HG03039 (cell line): ENCODE results near the gene INPP5E.

Source experiments
- ATAC-seq: cut with Tn5 transposase; IDR thresholded peaks from one replicate; pipeline ENCODE4 v1.9.1; 2021; ENCODE audit warnings: mild to moderate bottlenecking, moderate library complexity; ENCODE audit not compliant: unreplicated experiment

The INPP5E gene

GRCh38 chr9:136392538-136393449, 46.9 kb downstream of the INPP5E start:
- no peak for ATAC-seq

GRCh38 chr9:136391737-136392537, 47.7 kb downstream of the INPP5E start:
- ATAC-seq = no peak

GRCh38 chr9:136389396-136389795, 50.2 kb downstream of the INPP5E start:
- no peak for ATAC-seq

- no peak for ATAC-seq
Observed at GRCh38 chr9:136387217-136387616, 52.4 kb downstream of the INPP5E start.

- ATAC-seq = no peak
Observed at GRCh38 chr9:136386018-136386417, 53.6 kb downstream of the INPP5E start.

GRCh38 chr9:136385015-136385414, 54.6 kb downstream of the INPP5E start:
- no peak for ATAC-seq

GRCh38 chr9:136383436-136383835, 56.2 kb downstream of the INPP5E start:
- no peak for ATAC-seq

GRCh38 chr9:136381966-136382513, 57.6 kb downstream of the INPP5E start:
- no peak for ATAC-seq

- ATAC-seq = no peak
Observed at GRCh38 chr9:136381311-136381710, 58.3 kb downstream of the INPP5E start.

GRCh38 chr9:136380381-136380780, 59.3 kb downstream of the INPP5E start:
- no peak for ATAC-seq

- no peak for ATAC-seq
Observed at GRCh38 chr9:136379891-136380290, 59.8 kb downstream of the INPP5E start.

- ATAC-seq = no peak
Observed at GRCh38 chr9:136379401-136379800, 60.2 kb downstream of the INPP5E start.

GRCh38 chr9:136379003-136379287, 60.7 kb downstream of the INPP5E start:
- no peak for ATAC-seq
